OCI-LY7 (cell line): ENCODE results near the gene PCDHA2. TPM values are rescaled to one million over a fixed set of nuclear protein-coding genes. Genes with fewer than 3 reads are reported as not detected.
A peak's percentile ranks its signal among the peaks of the same experiment; 100 is the strongest.

Experiments used
- BruUV-seq: library from RNA; stranded (reverse); fragments of 400-500 nt; replicated peaks from 2 replicates; lab custom pipeline; 2021; lab: Mats Ljungman, UMichigan
- CTCF ChIA-PET: fragments of 300-600 bp; sonication (Branson Sonifier 250); formaldehyde crosslinking; loops from one replicate; lab custom pipeline; 2022; ENCODE audit warnings: antibody characterized with exemption; ENCODE audit not compliant: unreplicated experiment; lab: Charles Lee
- POLR2A ChIA-PET: fragments of 300-600 bp; sonication (Branson Sonifier 250); formaldehyde crosslinking; loops from one replicate; lab custom pipeline; 2022; ENCODE audit warnings: antibody characterized with exemption; lab: Charles Lee
- DNase-seq: peaks from one replicate; pipeline ENCODE4 v3.0.0-alpha.2; 2015; ENCODE audit warnings: low spot score
- H2AFZ ChIP-seq: fragments of 200-600 bp; sonication (generic), shearing (Covaris generic); 2 replicates; pipeline ENCODE4 v1.6.1; 2014; ENCODE audit warnings: mild to moderate bottlenecking, antibody characterized with exemption, low read length, moderate library complexity
- H3K27ac ChIP-seq: fragments of 200-600 bp; sonication (generic); 2 replicates; pipeline ENCODE4 v1.5.1; 2014; ENCODE audit warnings: mixed run types, low read depth, mild to moderate bottlenecking, moderate library complexity, low read length, inconsistent platforms; ENCODE audit not compliant: poor library complexity, severe bottlenecking
- H3K36me3 ChIP-seq: fragments of 200-600 bp; sonication (generic); 2 replicates; pipeline ENCODE4 v1.6.1; 2014; ENCODE audit warnings: mild to moderate bottlenecking, antibody characterized with exemption, low read length, moderate library complexity, mixed read lengths; ENCODE audit not compliant: insufficient read depth
- H3K4me1 ChIP-seq: fragments of 200-600 bp; sonication (generic); 2 replicates; pipeline ENCODE4 v1.5.1; 2014; ENCODE audit warnings: mild to moderate bottlenecking, low read length; ENCODE audit not compliant: insufficient read depth, poor library complexity, severe bottlenecking
- H3K4me2 ChIP-seq: fragments of 200-600 bp; sonication (generic); 2 replicates; pipeline ENCODE4 v1.6.1; 2014; ENCODE audit warnings: mild to moderate bottlenecking, low read length
- H3K4me3 ChIP-seq: fragments of 200-600 bp; sonication (generic); 2 replicates; pipeline ENCODE4 v1.5.1; 2014; ENCODE audit warnings: mild to moderate bottlenecking, low read depth, low read length; ENCODE audit not compliant: poor library complexity, severe bottlenecking
- H3K79me2 ChIP-seq: fragments of 200-600 bp; sonication (generic); 2 replicates; pipeline ENCODE4 v1.6.1; 2016; ENCODE audit warnings: low read depth, mild to moderate bottlenecking, low read length, moderate library complexity, mixed read lengths; ENCODE audit not compliant: insufficient read depth
- H3K9me2 ChIP-seq: fragments of 200-600 bp; sonication (generic); 2 replicates; pipeline ENCODE4 v1.6.1; 2016; ENCODE audit warnings: mild to moderate bottlenecking, low read length, mixed read lengths; ENCODE audit not compliant: insufficient read depth
- H3K9me3 ChIP-seq: fragments of 200-600 bp; sonication (generic); 2 replicates; pipeline ENCODE4 v1.6.1; 2014; ENCODE audit warnings: mild to moderate bottlenecking, mixed run types, low read length, mixed read lengths
- H4K20me1 ChIP-seq: fragments of 200-600 bp; sonication (generic); 2 replicates; pipeline ENCODE4 v1.6.1; 2014; ENCODE audit warnings: mild to moderate bottlenecking, antibody characterized with exemption, low read length, moderate library complexity, mixed read lengths; ENCODE audit not compliant: insufficient read depth
- EZH2phosphoT487 ChIP-seq: fragments of 200-600 bp; sonication (generic); IDR thresholded peaks from 2 replicates; pipeline ENCODE4 v1.6.1; 2018; ENCODE audit warnings: low read depth, borderline replicate concordance, mild to moderate bottlenecking, mixed run types, antibody characterized with exemption, low read length, moderate library complexity, mixed read lengths
- intact Hi-C: fragments of 100-400 bp; cut with micrococcal nuclease; formaldehyde crosslinking; loops from one replicate; pipeline ENCODE4 v1.10.0; 2022; ENCODE audit not compliant: unreplicated experiment
- total RNA-seq, 2 experiments: library from RNA; depleted of rRNA in 1 of 2; stranded (reverse); fragments of >200 nt in 1 of 2; shearing (Covaris generic) in 1 of 2; gene quantifications; 2 replicates each; pipeline ENCODE4 v1.2.3, GENCODE V29; 2014 to 2022
- TF ChIP-seq, protein P1 (sequence below): fragments of 200-600 bp; sonication (generic); conservative IDR thresholded peaks from 2 replicates; pipeline ENCODE4 v1.5.1; 2014; ENCODE audit warnings: mild to moderate bottlenecking, antibody characterized with exemption, low read length, moderate library complexity, mixed read lengths

Gene PCDHA2
- total RNA-seq, 2 experiments from 2014 or later, result not detected

GRCh38 chr5:140840978-140841962 is 46.6 kb downstream of the PCDHA2 start, which contains the start of gene PCDHA8:
Gene PCDHA8, plus strand, starts transcription at chr5:140841187. Its CDS starts 135 bp downstream, at chr5:140841322.
- no peak within 1 kb of the TSS for H3K27ac ChIP-seq
- no TSS peak for BruUV-seq
- no peaks in the 10 kb centered on the region for H3K9me3 ChIP-seq
- ChIA-PET CTCF (no interaction called here), POLR2A (no interaction called here)
- TF ChIP-seq, protein P1, sequence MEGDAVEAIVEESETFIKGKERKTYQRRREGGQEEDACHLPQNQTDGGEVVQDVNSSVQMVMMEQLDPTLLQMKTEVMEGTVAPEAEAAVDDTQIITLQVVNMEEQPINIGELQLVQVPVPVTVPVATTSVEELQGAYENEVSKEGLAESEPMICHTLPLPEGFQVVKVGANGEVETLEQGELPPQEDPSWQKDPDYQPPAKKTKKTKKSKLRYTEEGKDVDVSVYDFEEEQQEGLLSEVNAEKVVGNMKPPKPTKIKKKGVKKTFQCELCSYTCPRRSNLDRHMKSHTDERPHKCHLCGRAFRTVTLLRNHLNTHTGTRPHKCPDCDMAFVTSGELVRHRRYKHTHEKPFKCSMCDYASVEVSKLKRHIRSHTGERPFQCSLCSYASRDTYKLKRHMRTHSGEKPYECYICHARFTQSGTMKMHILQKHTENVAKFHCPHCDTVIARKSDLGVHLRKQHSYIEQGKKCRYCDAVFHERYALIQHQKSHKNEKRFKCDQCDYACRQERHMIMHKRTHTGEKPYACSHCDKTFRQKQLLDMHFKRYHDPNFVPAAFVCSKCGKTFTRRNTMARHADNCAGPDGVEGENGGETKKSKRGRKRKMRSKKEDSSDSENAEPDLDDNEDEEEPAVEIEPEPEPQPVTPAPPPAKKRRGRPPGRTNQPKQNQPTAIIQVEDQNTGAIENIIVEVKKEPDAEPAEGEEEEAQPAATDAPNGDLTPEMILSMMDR, result peak; percentile 77
- no peak for TF ChIP-seq EZH2phosphoT487
- DNase-seq, result peak; percentile 35
- H3K79me2 ChIP-seq, result no peaks in the 10 kb centered on the region
- intact Hi-C loops, result loop anchor here (1.0 kb wide), 1 partner anchor 200 kb away; no protein-coding TSS in a partner anchor
- H3K4me2 ChIP-seq, result no peak within 1 kb of the TSS
- no peak within 1 kb of the TSS for H3K4me3 ChIP-seq
- no peaks in the 10 kb centered on the region for H3K4me1 ChIP-seq
- H2AFZ ChIP-seq, result no peak within 1 kb of the TSS
- H3K36me3 ChIP-seq, result no peaks in the 10 kb centered on the region
- H3K9me2 ChIP-seq, result no peaks in the 10 kb centered on the region
- H4K20me1 ChIP-seq, result no peaks in the 10 kb centered on the region

DNA sequence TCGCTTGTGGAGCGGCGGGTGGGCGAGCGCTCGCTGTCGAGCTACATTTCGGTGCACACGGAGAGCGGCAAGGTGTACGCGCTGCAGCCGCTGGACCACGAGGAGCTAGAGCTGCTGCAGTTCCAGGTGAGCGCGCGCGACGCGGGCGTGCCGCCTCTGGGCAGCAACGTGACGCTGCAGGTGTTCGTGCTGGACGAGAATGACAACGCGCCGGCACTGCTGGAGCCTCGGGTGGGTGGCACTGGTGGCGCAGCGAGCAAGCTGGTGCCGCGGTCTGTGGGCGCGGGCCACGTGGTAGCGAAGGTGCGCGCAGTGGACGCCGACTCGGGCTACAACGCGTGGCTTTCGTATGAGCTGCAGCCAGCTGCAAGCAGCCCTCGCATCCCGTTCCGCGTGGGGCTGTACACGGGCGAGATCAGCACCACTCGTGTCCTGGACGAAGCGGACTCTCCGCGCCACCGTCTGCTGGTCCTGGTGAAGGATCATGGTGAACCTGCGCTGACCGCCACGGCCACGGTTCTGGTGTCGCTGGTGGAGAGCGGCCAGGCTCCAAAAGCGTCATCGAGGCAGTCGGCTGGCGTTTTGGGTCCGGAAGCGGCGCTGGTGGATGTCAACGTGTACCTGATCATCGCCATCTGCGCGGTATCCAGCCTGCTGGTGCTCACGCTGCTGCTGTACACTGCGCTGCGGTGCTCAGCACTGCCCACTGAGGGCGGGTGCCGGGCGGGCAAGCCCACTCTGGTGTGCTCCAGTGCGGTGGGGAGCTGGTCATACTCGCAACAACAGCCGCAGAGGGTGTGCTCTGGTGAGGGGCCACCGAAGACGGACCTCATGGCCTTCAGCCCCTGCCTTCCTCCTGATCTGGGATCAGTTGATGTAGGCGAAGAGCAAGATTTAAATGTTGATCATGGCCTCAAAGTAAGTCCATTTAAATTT is 48.4 kb downstream of the PCDHA2 start:
- Histone ChIP-seq H3K4me2 (no peak overlapping the region), H3K36me3 (no peaks in the 10 kb centered on the region), H3K4me1 (no peaks in the 10 kb centered on the region), H3K4me3 (no peak overlapping the region), H3K79me2 (no peaks in the 10 kb centered on the region), H3K9me3 (no peaks in the 10 kb centered on the region), H2AFZ (no peak overlapping the region), H3K9me2 (no peaks in the 10 kb centered on the region), H3K27ac (no peak overlapping the region), H4K20me1 (no peaks in the 10 kb centered on the region)
- DNase-seq, result no peak
- BruUV-seq, result no TSS peak
- ChIA-PET CTCF (no interaction called here), POLR2A (no interaction called here)
- intact Hi-C loops, result no loop called here
- TF ChIP-seq, protein P1, result no peak
- TF ChIP-seq EZH2phosphoT487, result no peak

Other genes with a start within 250 kb of the PCDHA2 start
- gene EIF4EBP3, start 247.2 kb upstream of the PCDHA2 start, total RNA-seq (2014; rRNA removed; shearing (Covaris generic)), result 0.98 TPM in 1 of 2 replicates, not detected in the other
- 7.9 and 8.3 TPM in 2 replicates for gene EIF4EBP3, start 247.2 kb upstream of the PCDHA2 start, total RNA-seq (2022)
- 18.8 and 19.1 TPM in 2 replicates for gene SRA1, start 237.4 kb upstream of the PCDHA2 start, total RNA-seq (2014; rRNA removed; shearing (Covaris generic))
- 21.3 and 24.5 TPM in 2 replicates for gene SRA1, start 237.4 kb upstream of the PCDHA2 start, total RNA-seq (2022)
- gene APBB3, start 230.3 kb upstream of the PCDHA2 start, total RNA-seq (2014; rRNA removed; shearing (Covaris generic)), result 22.7 and 37.9 TPM in 2 replicates
- gene APBB3, start 230.3 kb upstream of the PCDHA2 start, total RNA-seq (2022), result 32.1 and 32.2 TPM in 2 replicates
- 19.6 and 29.1 TPM in 2 replicates for gene SLC35A4, start 230.0 kb upstream of the PCDHA2 start, total RNA-seq (2014; rRNA removed; shearing (Covaris generic))
- 48.7 TPM in 2 replicates for gene SLC35A4, start 230.0 kb upstream of the PCDHA2 start, total RNA-seq (2022)
- gene CD14, start 161.7 kb upstream of the PCDHA2 start, total RNA-seq (2014; rRNA removed; shearing (Covaris generic)), result 0.54 and 1.0 TPM in 2 replicates
- 0.52 and 0.76 TPM in 2 replicates for gene CD14, start 161.7 kb upstream of the PCDHA2 start, total RNA-seq (2022)
- 15.4 and 26.9 TPM in 2 replicates for gene TMCO6, start 155.4 kb upstream of the PCDHA2 start, total RNA-seq (2014; rRNA removed; shearing (Covaris generic))
- 36.8 and 38.8 TPM in 2 replicates for gene TMCO6, start 155.4 kb upstream of the PCDHA2 start, total RNA-seq (2022)
- 107 and 166 TPM in 2 replicates for gene NDUFA2, start 147.2 kb upstream of the PCDHA2 start, total RNA-seq (2014; rRNA removed; shearing (Covaris generic))
- 63.4 and 70.3 TPM in 2 replicates for gene NDUFA2, start 147.2 kb upstream of the PCDHA2 start, total RNA-seq (2022)
- gene IK, start 147.0 kb upstream of the PCDHA2 start, total RNA-seq (2014; rRNA removed; shearing (Covaris generic)), result 64.4 and 83.7 TPM in 2 replicates
- 90.4 and 99.3 TPM in 2 replicates for gene IK, start 147.0 kb upstream of the PCDHA2 start, total RNA-seq (2022)
- 18.7 and 23.9 TPM in 2 replicates for gene WDR55, start 129.9 kb upstream of the PCDHA2 start, total RNA-seq (2014; rRNA removed; shearing (Covaris generic))
- 31.5 and 34.2 TPM in 2 replicates for gene WDR55, start 129.9 kb upstream of the PCDHA2 start, total RNA-seq (2022)
- gene DND1, start 121.3 kb upstream of the PCDHA2 start, total RNA-seq (2014; rRNA removed; shearing (Covaris generic)), result 2.2 and 3.6 TPM in 2 replicates
- 2.7 and 4.5 TPM in 2 replicates for gene DND1, start 121.3 kb upstream of the PCDHA2 start, total RNA-seq (2022)
- 43.7 and 44.3 TPM in 2 replicates for gene HARS1, start 103.5 kb upstream of the PCDHA2 start, total RNA-seq (2014; rRNA removed; shearing (Covaris generic))
- 61.4 and 61.6 TPM in 2 replicates for gene HARS1, start 103.5 kb upstream of the PCDHA2 start, total RNA-seq (2022)
- gene HARS2, start 103.4 kb upstream of the PCDHA2 start, total RNA-seq (2014; rRNA removed; shearing (Covaris generic)), result 20.8 and 23.4 TPM in 2 replicates
- 27.3 and 27.5 TPM in 2 replicates for gene HARS2, start 103.4 kb upstream of the PCDHA2 start, total RNA-seq (2022)
- gene ZMAT2, start 94.4 kb upstream of the PCDHA2 start, total RNA-seq (2014; rRNA removed; shearing (Covaris generic)), result 24.8 and 40.0 TPM in 2 replicates
- gene ZMAT2, start 94.4 kb upstream of the PCDHA2 start, total RNA-seq (2022), result 41.6 and 44.9 TPM in 2 replicates
- not detected in 2 replicates for gene PCDHA1, start 8.7 kb upstream of the PCDHA2 start, total RNA-seq (2014; rRNA removed; shearing (Covaris generic))
- not detected in 2 replicates for gene PCDHA1, start 8.7 kb upstream of the PCDHA2 start, total RNA-seq (2022)
- gene PCDHA3, start 6.2 kb downstream of the PCDHA2 start, total RNA-seq (2014; rRNA removed; shearing (Covaris generic)), result not detected in 2 replicates
- not detected in 2 replicates for gene PCDHA3, start 6.2 kb downstream of the PCDHA2 start, total RNA-seq (2022)
- gene PCDHA4, start 12.2 kb downstream of the PCDHA2 start, total RNA-seq (2014; rRNA removed; shearing (Covaris generic)), result not detected in 2 replicates
- not detected in 2 replicates for gene PCDHA4, start 12.2 kb downstream of the PCDHA2 start, total RNA-seq (2022)
- gene PCDHA5, start 26.8 kb downstream of the PCDHA2 start, total RNA-seq (2014; rRNA removed; shearing (Covaris generic)), result not detected in 2 replicates
- gene PCDHA5, start 26.8 kb downstream of the PCDHA2 start, total RNA-seq (2022), result not detected in 2 replicates
- gene PCDHA6, start 33.1 kb downstream of the PCDHA2 start, total RNA-seq (2014; rRNA removed; shearing (Covaris generic)), result not detected in 2 replicates
- gene PCDHA6, start 33.1 kb downstream of the PCDHA2 start, total RNA-seq (2022), result not detected in 2 replicates
- gene PCDHA7, start 39.4 kb downstream of the PCDHA2 start, total RNA-seq (2014; rRNA removed; shearing (Covaris generic)), result not detected in 2 replicates
- gene PCDHA7, start 39.4 kb downstream of the PCDHA2 start, total RNA-seq (2022), result not detected in 2 replicates
- gene PCDHA8, start 46.3 kb downstream of the PCDHA2 start, total RNA-seq (2014; rRNA removed; shearing (Covaris generic)), result not detected in 2 replicates
- not detected in 2 replicates for gene PCDHA8, start 46.3 kb downstream of the PCDHA2 start, total RNA-seq (2022)
- not detected in 2 replicates for gene PCDHA9, start 53.5 kb downstream of the PCDHA2 start, total RNA-seq (2014; rRNA removed; shearing (Covaris generic))
- not detected in 2 replicates for gene PCDHA9, start 53.5 kb downstream of the PCDHA2 start, total RNA-seq (2022)
- not detected in 2 replicates for gene PCDHA10, start 61.0 kb downstream of the PCDHA2 start, total RNA-seq (2014; rRNA removed; shearing (Covaris generic))
- gene PCDHA10, start 61.0 kb downstream of the PCDHA2 start, total RNA-seq (2022), result not detected in 2 replicates
- gene PCDHA11, start 74.1 kb downstream of the PCDHA2 start, total RNA-seq (2014; rRNA removed; shearing (Covaris generic)), result not detected in 2 replicates
- not detected in 2 replicates for gene PCDHA11, start 74.1 kb downstream of the PCDHA2 start, total RNA-seq (2022)
- not detected in 2 replicates for gene PCDHA12, start 80.5 kb downstream of the PCDHA2 start, total RNA-seq (2014; rRNA removed; shearing (Covaris generic))
- gene PCDHA12, start 80.5 kb downstream of the PCDHA2 start, total RNA-seq (2022), result not detected in 2 replicates
- gene PCDHA13, start 87.3 kb downstream of the PCDHA2 start, total RNA-seq (2014; rRNA removed; shearing (Covaris generic)), result not detected in 2 replicates
- gene PCDHA13, start 87.3 kb downstream of the PCDHA2 start, total RNA-seq (2022), result not detected in 2 replicates
- gene PCDHAC1, start 131.4 kb downstream of the PCDHA2 start, total RNA-seq (2014; rRNA removed; shearing (Covaris generic)), result not detected in 2 replicates
- gene PCDHAC1, start 131.4 kb downstream of the PCDHA2 start, total RNA-seq (2022), result not detected in 2 replicates
- gene PCDHAC2, start 171.6 kb downstream of the PCDHA2 start, total RNA-seq (2014; rRNA removed; shearing (Covaris generic)), result not detected in 2 replicates
- gene PCDHAC2, start 171.6 kb downstream of the PCDHA2 start, total RNA-seq (2022), result not detected in 2 replicates